Nephron progenitor cell (in vitro differentiated cells): Measurements from ENCODE around the gene ZSCAN26.

Experiments used
- DNase-seq: peaks from one replicate; pipeline ENCODE4 v3.0.0; 2021
- H3K27ac Mint-ChIP-seq: 2 replicates; pipeline ENCODE4 v1.8.0; 2021; ENCODE audit warnings: mild to moderate bottlenecking, moderate library complexity, mixed read lengths
- H3K27me3 Mint-ChIP-seq: 2 replicates; pipeline ENCODE4 v1.8.0; 2021; ENCODE audit warnings: mild to moderate bottlenecking, low read depth, mixed read lengths; ENCODE audit not compliant: poor library complexity
- H3K36me3 Mint-ChIP-seq: 2 replicates; pipeline ENCODE4 v1.8.0; 2021; ENCODE audit warnings: low read depth, mixed read lengths
- H3K4me1 Mint-ChIP-seq: 2 replicates; pipeline ENCODE4 v1.8.0; 2021; ENCODE audit warnings: mixed read lengths
- H3K4me3 Mint-ChIP-seq: 2 replicates; pipeline ENCODE4 v1.8.0; 2021; ENCODE audit warnings: mild to moderate bottlenecking, moderate library complexity, mixed read lengths
- H3K9me3 Mint-ChIP-seq: 2 replicates; pipeline ENCODE4 v1.8.0; 2021; ENCODE audit warnings: mild to moderate bottlenecking, moderate library complexity, mixed read lengths
- TF ChIP-seq, protein P1 (sequence below): fragments of 200-600 bp; sonication (generic); IDR thresholded peaks from 2 replicates; pipeline ENCODE4 v1.5.0; 2021; ENCODE audit warnings: antibody characterized with exemption

The ZSCAN26 gene

DNA sequence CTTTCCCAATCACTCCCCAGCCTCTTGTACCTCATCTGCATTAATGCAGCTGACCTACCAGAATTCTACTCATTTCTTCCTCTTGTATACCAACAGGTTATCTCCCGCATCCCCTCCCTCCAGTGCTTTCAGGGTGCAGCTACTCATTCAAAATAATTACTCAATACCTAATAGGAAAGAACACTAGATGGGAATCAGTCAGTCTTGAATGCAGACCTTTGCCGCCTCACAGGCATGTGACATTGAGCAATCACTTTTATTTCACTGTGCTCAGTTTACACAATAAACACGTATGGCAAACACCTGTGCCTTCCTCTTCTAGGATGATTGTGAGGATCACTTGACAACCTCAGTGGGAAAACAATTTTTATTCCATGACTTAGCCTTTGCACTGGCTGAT, 55.7 kb downstream of the ZSCAN26 start:
- peaks cover 56% of the 10 kb centered on the region for H3K9me3 Mint-ChIP-seq
- no peak overlapping the region for H3K4me3 Mint-ChIP-seq

GRCh38 chr6:28323813-28324424, 57.0 kb downstream of the ZSCAN26 start:
- H3K9me3 Mint-ChIP-seq: peaks cover 69% of the 10 kb centered on the region
- H3K36me3 Mint-ChIP-seq: peaks cover 59% of the 10 kb centered on the region
- no peaks in the 10 kb centered on the region for H3K4me1 Mint-ChIP-seq
- no peak overlapping the region for H3K27ac Mint-ChIP-seq
- H3K4me3 Mint-ChIP-seq: no peak overlapping the region
- TF ChIP-seq, protein P1, sequence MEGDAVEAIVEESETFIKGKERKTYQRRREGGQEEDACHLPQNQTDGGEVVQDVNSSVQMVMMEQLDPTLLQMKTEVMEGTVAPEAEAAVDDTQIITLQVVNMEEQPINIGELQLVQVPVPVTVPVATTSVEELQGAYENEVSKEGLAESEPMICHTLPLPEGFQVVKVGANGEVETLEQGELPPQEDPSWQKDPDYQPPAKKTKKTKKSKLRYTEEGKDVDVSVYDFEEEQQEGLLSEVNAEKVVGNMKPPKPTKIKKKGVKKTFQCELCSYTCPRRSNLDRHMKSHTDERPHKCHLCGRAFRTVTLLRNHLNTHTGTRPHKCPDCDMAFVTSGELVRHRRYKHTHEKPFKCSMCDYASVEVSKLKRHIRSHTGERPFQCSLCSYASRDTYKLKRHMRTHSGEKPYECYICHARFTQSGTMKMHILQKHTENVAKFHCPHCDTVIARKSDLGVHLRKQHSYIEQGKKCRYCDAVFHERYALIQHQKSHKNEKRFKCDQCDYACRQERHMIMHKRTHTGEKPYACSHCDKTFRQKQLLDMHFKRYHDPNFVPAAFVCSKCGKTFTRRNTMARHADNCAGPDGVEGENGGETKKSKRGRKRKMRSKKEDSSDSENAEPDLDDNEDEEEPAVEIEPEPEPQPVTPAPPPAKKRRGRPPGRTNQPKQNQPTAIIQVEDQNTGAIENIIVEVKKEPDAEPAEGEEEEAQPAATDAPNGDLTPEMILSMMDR: no peak
- H3K27me3 Mint-ChIP-seq: peaks cover 14% of the 10 kb centered on the region
- no peak for DNase-seq

More for the DNA sequence above, 55.7 kb downstream of the ZSCAN26 start:
- Mint-ChIP-seq H3K27ac (no peak overlapping the region), H3K4me1 (no peaks in the 10 kb centered on the region), H3K27me3 (peaks cover 14% of the 10 kb centered on the region), H3K36me3 (peaks cover 46% of the 10 kb centered on the region)
- DNase-seq: no peak
- TF ChIP-seq, protein P1: no peak

- Mint-ChIP-seq H3K4me1 (no peaks in the 10 kb centered on the region), H3K4me3 (no peak overlapping the region), H3K9me3 (peaks cover 80% of the 10 kb centered on the region), H3K27ac (no peak overlapping the region), H3K36me3 (peaks cover 77% of the 10 kb centered on the region), H3K27me3 (peaks cover 8% of the 10 kb centered on the region)
- no peak for DNase-seq
- TF ChIP-seq, protein P1: no peak
These were observed 59.5 kb downstream of the ZSCAN26 start for GRCh38 chr6:28326371-28326948.
